ENCODE data around the gene OPRL1. TPM values are rescaled to one million over a fixed set of nuclear protein-coding genes. Genes with fewer than 3 reads are reported as not detected.

The OPRL1 gene
- total and polyA plus RNA-seq, 2 donors (not counting 1 experiment from before 2014, with no cell fraction given): 3.5 to 6.2 TPM

DNA sequence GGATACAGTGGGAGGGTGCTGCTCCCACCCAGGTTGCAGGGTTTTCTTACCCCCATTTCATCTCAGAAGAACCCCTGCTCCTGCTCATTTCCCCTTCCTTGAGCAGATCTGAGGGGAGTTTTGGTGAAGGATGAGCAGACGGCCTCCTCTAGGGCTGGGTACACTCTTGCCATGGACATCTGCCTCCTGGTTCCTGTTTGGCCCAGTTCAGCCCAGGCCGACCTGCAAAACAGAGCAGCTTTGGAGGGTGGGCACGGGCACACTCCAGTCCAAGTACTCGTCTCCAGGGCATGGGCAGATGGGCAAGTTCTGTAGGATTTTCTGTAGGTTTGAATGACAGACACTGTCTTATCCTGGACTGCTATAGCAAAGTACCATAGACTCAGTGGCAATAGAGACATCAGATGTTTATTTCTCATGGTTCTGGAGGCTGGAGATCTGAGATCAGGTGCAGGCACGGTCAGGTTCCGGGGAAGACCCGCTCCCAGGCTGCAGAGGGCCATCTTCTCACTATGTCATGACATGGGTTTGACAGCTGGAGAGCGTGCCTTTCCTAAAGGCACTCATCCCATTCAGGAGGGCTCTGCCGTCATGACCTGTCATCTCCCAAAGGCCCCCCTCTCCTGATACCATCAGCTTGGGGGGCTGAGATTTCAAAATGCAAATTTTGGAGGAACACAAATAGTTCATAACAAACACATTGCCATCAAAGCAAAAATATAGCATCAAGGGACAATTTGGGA lies 21.2 kb downstream of the OPRL1 start:
- H3K4me1 Mint-ChIP-seq: peaks cover 42% of the 10 kb centered on the region
- H3K27me3 Mint-ChIP-seq: no peaks in the 10 kb centered on the region
- no peak overlapping the region for H3K9ac ChIP-seq (ENCODE audit: low read length)
- ChIA-PET POLR2A (interaction anchor here (1.1 to 2.4 kb wide), 4 partner anchors 17 to 24 kb away, joined by 6 to 24 read pairs (median 14); partner anchors contain the start of genes LKAAEAR1, OPRL1 and RGS19), CTCF (interaction anchor here (0.8 to 5.8 kb wide), 10 partner anchors 10 to 63 kb away, joined by 3 to 76 read pairs (median 5); partner anchors contain the start of genes LKAAEAR1, OPRL1, RGS19 and TCEA2)
- H3K79me2 ChIP-seq (ENCODE audit: control insufficient read depth, insufficient read depth, low read length): peaks cover 5% of the 10 kb centered on the region
- H3K9me3 ChIP-seq (ENCODE audit: control extremely low read depth in 1 of 3, control insufficient read depth in 2 of 3, insufficient read depth in 1 of 3, low read length in 2 of 3): peaks cover 0 to 4% (median 0%) of the 10 kb centered on the region in 3 donors
- ATAC-seq (ENCODE audit: low read depth) (no peak), DNase-seq (no peak)
- H3K9me3 Mint-ChIP-seq (ENCODE audit: insufficient read depth): peaks cover 3% of the 10 kb centered on the region
- peak overlapping the region; percentile 57 to 89 for H3K27ac ChIP-seq (ENCODE audit: low read length in 2 of 2)
- intact Hi-C loops (cut with micrococcal nuclease): loop anchor here (1.0 to 5.0 kb wide), 4 partner anchors 18 to 64 kb away; partner anchors contain the start of genes C20orf204 and RGS19
- peaks cover 0 to 16% of the 10 kb centered on the region in 2 experiments for H3K36me3 ChIP-seq (replicated peaks in 1 of 2; ENCODE audit: control extremely low read depth in 1 of 2, control insufficient read depth in 1 of 2, extremely low read depth in 1 of 2, insufficient read depth in 2 of 2, low read length in 1 of 2)
- TF ChIP-seq, protein P1, sequence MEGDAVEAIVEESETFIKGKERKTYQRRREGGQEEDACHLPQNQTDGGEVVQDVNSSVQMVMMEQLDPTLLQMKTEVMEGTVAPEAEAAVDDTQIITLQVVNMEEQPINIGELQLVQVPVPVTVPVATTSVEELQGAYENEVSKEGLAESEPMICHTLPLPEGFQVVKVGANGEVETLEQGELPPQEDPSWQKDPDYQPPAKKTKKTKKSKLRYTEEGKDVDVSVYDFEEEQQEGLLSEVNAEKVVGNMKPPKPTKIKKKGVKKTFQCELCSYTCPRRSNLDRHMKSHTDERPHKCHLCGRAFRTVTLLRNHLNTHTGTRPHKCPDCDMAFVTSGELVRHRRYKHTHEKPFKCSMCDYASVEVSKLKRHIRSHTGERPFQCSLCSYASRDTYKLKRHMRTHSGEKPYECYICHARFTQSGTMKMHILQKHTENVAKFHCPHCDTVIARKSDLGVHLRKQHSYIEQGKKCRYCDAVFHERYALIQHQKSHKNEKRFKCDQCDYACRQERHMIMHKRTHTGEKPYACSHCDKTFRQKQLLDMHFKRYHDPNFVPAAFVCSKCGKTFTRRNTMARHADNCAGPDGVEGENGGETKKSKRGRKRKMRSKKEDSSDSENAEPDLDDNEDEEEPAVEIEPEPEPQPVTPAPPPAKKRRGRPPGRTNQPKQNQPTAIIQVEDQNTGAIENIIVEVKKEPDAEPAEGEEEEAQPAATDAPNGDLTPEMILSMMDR (IDR thresholded peaks at IDR 0.05): no peak
- 86% methylated on average over 8 of the region's 9 CpGs for WGBS (ENCODE audit: insufficient coverage)
- H3K27me3 ChIP-seq (replicated peaks in 1 of 4; ENCODE audit: control extremely low read depth in 1 of 4, control insufficient read depth in 3 of 4, insufficient read depth in 4 of 4, low read length in 3 of 4): peaks cover 0 to 21% (median 5%) of the 10 kb centered on the region in 4 experiments
- H3K4me1 ChIP-seq (ENCODE audit: control insufficient read depth in 2 of 2, insufficient read depth in 2 of 2, low read length in 2 of 2): peaks cover 26 to 42% of the 10 kb centered on the region in 2 donors
- peak overlapping the region; percentile 87 for H3K4me2 ChIP-seq (replicated peaks; ENCODE audit: low read depth, low read length, poor library complexity, severe bottlenecking)
- peak overlapping the region; percentile 75 for H3K4me3 Mint-ChIP-seq
- no peaks in the 10 kb centered on the region for H4K20me1 ChIP-seq (ENCODE audit: control insufficient read depth, insufficient read depth, low read length, poor library complexity, severe bottlenecking)
- H3K27ac Mint-ChIP-seq: peak overlapping the region; percentile 95
- H2AFZ ChIP-seq (ENCODE audit: insufficient read depth, low read depth, low read length, poor library complexity, severe bottlenecking): no peak overlapping the region
- H3K4me3 ChIP-seq (ENCODE audit: control extremely low read depth in 1 of 5, extremely low read depth in 1 of 5, insufficient read depth in 1 of 5, low read depth in 2 of 5, low read length in 4 of 5): no peak overlapping the region

All from B cell (primary cell).